Renal cortex interstitium (tissue), 11 donors: ENCODE results near the gene DRAP1. TPM values are rescaled to one million over a fixed set of nuclear protein-coding genes. Genes with fewer than 3 reads are reported as not detected.
A peak's percentile ranks its signal among the peaks of the same experiment; 100 is the strongest.

ENCODE experiments used
- DNase-seq, 11 donors: peaks; one replicate each; pipeline ENCODE4 v3.0.0-alpha.2; 2013; ENCODE audit warnings: low read depth in 9 of 11, low spot score in 4 of 11; ENCODE audit errors: extremely low read depth in 1 of 11
- polyA plus RNA-seq, 3 donors: library from polyadenylated mRNA; unstranded; fragments of 120-200 nt; gene quantifications; one replicate each; pipeline ENCODE4 v1.2.1, GENCODE V29; 2013; ENCODE audit not compliant: insufficient read length in 3 of 3

DRAP1 gene
- polyA plus RNA-seq, 3 donors = 73.3 to 109 (median 88.0) TPM

DNA sequence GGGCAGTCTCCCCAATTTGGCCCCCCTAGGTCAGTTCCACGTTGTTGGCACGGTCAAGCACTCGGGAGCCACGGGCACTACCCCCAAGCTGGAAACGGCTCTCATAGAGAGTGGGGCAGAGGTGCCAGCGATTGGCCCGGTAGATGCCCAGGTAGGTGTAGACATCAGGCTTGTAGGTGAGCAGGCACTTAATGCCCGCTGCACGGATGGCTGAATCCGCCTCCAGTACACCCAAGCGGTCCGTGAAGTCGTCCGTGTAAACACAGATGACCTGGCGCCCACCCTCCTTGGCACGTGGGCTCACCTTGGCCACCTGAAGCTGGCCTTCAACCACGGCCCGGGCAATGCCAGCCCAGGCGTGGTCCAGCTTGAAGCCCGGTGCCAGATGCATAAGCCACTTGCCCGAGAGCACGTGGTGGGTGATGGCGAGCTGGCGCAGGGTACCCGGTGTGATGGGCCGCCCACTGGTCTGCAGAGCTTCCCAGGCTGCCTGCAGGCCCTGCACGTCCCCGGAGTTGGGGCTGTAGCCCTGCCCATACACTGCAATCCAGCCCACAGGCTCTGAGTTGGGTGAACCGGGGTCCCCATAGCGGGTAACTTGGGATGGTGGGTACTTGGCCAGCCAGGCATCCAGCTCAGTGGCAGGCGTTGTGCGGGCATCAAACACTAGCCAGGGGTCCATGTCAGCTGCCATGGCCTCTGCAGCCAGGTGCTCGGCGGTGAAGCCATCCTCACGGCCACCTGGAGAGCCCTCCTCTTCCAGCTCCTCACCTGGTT is 1.6 kb upstream of the DRAP1 start:
- no peak for DNase-seq

DNA sequence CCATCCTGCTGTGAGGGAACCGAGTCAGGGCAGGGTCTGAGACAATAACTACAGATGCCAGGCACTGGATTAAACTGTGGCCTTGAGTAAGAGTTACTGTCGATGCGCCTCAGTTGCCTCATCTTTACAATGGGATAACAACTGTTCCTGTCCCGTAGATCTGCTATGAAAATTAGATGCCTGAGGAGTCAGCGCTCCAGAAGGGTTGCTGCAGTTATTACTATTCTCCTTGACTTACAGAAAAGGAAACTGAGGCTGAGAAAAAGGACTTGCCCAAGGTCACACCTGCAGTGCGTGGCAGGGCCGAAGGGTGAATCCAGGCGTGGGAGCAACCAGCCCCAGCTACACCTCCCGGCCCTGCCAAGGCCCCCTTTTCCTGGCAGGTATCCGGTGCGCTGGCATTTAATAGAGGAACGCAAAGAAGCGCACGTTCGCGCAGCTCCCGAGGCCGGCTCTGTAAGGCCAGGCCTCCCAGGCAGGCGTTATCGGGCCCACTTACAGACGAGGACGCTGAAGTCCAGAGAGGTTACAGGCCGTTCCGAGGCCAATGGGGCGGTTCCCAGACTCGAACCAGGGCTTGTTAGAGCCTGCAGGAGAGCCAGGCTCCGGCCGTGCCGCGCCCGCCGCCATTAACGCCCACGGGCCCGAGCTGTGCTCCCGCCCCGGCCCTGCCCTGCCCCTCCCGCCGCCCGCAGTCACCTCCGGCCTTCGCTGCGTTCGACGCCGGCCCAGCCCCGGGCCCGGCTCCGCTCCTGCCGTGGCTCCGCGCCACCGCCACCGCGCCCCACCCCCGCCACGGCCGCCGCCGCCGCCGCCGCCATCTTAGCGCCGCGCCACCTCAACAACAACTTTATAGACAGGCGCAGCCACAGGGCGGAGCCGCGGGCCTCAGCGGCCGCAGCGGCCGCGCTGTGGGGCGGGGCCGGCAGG is 750 bp upstream of the DRAP1 start, which contains the start of gene C11orf68:
Gene C11orf68, minus strand, starts transcription at position 852 of the 930 bp plus-strand sequence. Its CDS starts 31 bp downstream, at position 821.
- no peak for DNase-seq

DNA sequence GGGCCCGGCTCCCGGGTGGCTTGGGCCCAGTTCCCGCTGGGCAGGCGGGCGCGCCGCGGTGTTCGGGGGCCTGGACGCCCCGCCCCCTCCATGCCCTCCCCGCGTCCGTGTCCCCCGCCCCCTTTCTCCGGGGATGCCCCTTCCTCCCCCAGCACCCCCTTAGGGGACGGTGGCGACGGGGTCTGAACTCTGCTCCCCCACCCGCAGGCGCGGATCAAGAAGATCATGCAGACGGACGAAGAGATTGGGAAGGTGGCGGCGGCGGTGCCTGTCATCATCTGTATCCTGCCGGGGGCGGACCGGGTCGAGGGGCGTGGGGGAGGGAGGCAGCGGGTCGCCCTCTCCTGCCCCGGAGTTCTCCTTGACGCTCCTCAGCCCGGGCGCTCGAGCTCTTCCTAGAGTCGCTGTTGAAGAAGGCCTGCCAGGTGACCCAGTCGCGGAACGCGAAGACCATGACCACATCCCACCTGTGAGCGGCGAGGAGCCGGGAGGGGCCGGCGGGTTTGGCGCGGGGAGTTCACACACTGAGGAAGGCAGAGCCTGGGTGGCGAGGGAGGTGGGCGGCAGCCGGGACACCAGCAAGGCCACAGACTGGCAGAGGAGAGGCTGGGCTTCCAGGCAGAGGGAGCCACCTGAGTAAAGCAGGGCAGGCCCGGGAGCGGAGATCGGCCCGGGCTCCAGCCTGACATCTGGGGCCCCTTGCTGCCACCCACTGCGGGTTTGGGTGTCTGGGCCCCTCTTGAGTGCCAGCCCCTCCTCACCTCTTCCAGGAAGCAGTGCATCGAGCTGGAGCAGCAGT is 546 bp downstream of the DRAP1 start:
- peak in 1 of 11 donors; percentile 26 for DNase-seq

DNA sequence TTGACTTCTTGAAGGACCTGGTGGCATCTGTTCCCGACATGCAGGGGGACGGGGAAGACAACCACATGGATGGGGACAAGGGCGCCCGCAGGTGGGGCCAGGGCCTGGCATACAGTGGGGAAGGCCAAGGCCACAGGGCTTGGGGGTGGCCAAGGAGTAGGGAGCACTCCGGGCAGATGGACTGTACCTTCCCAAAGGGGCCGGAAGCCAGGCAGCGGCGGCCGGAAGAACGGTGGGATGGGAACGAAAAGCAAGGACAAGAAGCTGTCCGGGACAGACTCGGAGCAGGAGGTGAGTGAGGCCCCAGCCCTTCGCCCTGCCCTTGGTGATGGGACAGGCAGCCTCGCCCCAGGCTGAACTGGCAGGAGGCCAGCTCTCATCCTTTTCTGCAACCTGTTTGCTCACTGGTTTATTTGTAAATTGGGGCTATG is 1.2 kb downstream of the DRAP1 start:
- no peak for DNase-seq

DNA sequence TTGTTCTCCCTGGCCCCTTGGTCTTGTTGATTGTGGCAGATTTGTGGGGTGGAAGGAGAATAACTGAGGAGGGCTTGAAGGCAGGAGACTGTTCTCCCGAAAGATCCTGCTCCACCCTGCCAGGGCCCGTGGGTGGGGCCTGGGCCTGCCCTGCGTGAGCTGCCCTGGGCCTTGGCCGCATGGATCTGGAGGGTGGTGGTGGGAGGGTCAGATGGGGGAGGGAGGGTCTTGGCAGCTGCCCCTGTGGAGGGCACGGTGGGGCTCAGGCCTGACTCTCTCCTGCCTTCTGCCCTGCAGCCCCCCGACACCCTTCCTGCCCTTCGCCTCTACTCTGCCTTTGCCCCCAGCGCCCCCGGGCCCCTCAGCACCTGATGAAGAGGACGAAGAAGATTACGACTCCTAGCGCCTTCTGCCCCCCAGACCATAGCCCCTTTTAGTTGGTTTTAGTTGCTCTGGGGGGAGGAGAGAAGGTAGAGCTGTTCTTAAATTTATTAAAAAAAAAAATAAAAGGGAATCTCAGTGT is 1.9 kb downstream of the DRAP1 start:
- no peak for DNase-seq

DNA sequence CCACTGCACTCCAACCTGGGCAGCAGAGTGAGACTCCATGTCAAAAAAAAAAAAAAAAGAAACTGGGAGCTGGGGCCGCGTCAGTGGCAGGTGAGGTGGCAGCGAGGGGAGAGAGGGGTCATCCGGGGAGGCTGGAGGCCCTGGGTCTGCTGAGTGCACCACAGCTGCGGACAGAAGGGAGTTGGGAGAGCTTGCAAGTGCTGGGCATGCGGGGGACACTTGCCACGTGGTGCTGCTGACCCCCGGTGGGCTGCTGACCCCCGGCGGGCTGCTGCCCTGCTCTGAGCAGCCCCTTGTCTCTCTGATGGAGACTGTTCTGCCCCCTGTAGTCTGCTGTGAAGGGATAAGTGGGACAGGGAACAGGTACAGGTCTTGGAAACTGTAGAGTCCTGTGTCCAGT is 2.6 kb downstream of the DRAP1 start:
- DNase-seq = no peak

DNA sequence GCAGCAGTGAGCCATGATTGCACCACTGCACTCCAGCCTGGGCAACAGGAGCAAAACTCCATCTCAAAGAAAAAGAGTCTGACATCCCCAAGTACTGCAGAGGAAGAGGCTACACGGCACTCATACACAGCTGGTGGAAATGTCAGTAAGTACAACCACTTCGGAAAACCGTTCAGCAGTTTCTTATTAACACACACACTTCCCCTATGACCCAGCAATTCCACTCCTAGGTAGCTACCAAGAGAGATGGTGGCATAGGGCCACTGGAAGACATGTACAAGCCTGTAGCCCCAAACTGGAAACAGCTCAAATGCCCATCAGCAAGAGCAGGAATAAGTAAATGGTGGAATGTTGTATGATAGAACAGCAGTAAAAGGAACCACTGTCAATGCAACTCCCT is 3.3 kb downstream of the DRAP1 start:
- no peak for DNase-seq

DNA sequence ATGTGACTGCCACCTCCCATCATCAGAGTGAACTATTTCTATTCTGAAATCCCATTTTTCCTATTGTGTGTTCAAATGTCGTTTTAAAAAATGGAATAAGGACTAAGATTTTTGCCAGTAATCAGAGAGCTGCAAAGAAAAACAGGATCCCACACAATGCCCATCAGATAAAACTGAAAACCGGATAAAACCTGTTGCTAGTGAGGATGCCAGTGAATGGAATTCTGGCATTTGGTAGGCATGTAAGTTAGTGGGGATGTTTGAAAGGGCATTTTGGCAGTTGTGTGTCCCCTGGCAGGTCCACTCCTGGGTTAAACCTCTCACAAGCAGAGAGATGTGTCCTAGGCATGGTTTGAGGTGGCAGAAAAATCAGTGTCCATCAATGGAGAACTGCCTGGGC is 6.2 kb downstream of the DRAP1 start:
- no peak for DNase-seq

DNA sequence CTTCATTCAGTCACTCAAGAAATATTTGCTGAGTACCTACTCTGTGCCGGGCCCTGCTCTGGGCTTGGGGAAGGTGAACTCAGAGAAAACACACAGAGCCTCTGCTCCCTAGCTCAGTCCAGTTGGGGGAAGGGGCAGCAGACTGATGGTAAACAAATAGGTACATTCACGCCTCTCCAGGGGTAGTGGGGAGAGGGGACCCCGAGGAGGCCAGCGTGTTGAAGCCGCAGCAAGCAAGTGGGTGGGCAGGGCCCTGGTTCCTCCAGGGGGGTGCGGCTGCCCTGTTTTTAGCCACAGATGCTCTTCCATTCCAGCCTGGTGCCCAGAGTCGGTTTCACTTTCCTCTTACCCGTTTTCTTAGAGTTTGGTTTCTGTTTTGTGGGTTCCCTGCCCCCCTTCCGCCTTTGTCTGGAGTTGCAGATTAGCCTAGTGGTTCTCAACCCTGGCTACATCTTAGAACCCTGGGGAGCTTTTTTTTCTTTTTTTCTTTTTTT is 8.7 kb downstream of the DRAP1 start:
- no peak for DNase-seq

DNA sequence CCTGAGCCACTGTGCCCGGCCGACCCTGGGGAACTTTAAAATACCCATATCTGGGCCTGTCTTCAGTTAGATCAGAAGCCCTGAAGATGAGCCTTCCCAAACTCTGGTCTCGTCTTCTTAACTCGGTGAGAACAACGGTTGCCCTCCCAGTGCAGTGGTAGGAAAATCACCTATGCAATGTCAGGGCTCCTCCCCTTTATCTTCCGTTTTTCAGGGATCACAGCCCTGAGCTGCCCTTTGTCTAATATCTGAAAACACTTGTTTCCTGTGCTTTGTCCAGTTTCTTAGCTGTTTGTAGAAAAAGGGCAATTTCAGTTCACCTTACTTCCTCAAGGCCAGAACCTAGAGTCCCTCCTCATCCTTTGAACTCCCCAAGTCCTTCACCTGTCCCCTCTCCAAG is 9.4 kb downstream of the DRAP1 start:
- DNase-seq = no peak

DNA sequence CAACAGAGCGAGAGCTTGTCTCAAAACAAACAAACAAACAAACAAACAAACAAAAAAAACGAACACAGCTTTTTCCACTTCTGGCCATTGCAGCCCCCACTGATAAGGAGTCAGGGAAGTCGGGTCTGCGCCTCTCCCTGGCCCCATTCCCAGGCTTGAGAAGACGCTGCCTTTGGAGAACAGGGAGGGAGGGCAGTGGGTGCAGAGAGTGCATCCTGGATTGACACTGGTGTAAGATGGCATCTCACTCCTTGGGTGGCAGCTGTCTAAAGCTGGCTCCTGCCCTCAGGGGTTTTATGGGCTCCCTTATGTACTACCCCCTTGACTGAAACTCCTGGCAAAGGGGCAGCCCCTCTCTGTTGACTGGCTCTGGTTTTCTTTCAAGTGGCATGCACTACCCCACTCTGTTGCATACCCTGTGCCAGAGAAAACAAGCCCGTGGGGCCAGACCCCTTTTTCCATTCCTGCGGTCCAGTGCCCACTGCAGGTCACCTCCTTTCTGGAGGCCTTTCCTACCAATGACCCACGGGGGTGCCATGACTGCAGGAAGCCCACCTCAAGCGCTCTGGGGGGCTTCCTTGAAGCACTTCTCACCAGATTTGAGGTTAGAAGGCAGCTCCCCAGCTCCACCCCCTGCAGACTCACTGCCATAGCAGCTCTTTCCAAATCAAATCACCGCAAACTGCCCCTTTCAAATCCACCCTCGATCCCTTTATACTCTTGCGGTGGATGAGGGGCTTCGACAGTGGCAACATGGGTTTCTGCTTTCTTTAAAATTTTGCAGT is 12.7 kb downstream of the DRAP1 start:
- no peak for DNase-seq

DNA sequence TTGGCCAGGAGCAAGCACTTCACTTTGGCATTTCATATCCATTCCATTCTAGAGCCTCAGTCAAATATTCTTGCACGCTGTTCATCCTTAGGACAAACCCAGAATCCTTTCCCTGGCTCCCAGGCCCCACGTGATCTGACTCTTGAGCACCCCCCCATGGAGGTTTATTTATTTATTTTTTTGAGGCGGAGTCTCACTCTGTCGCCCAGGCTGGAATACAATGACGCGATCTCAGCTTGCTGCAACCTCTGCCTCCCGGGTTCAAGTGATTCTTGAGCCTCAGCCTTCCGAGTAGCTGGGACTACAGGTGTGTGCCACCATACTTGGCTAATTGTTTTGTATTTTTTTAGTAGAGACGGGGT is 13.3 kb downstream of the DRAP1 start:
- DNase-seq = no peak

DNA sequence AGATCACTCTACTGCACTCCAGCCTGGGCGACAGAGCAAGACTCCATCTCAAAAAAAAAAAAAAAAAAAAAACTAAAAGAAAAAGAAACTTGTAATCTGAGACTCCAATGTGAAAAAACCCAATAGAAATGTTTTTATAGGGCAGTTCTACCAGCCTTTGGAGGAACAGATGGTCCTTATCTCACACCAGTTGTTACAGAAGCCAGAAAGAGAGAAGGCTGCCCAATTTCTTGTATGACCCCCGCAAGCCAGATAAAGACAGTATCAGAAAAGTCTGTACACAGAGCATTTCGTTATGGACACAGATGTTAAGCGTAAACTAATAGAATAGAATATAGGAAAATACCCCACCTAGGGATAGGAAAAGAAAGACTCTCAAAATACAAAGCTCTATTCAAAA is 14.8 kb downstream of the DRAP1 start:
- DNase-seq = no peak

DNA sequence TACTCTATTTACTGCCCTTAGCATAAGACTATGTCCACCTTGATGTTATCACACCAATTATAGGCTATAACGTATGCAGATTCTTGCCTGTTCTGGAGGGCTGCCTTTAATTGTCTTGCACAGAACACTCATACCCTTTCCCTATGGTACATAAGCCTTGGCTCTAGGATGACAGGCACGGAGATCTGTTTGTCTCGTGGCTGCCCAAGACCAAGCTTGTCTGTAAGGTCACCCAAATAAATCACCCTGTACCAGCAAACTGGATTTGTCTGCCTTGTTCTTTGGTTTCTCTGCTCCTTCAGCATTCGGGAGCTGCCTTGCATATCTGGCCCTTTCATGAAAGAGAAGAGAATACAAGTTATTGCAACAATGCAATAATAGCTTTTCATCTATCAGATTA is 18.5 kb downstream of the DRAP1 start:
- DNase-seq = no peak

DNA sequence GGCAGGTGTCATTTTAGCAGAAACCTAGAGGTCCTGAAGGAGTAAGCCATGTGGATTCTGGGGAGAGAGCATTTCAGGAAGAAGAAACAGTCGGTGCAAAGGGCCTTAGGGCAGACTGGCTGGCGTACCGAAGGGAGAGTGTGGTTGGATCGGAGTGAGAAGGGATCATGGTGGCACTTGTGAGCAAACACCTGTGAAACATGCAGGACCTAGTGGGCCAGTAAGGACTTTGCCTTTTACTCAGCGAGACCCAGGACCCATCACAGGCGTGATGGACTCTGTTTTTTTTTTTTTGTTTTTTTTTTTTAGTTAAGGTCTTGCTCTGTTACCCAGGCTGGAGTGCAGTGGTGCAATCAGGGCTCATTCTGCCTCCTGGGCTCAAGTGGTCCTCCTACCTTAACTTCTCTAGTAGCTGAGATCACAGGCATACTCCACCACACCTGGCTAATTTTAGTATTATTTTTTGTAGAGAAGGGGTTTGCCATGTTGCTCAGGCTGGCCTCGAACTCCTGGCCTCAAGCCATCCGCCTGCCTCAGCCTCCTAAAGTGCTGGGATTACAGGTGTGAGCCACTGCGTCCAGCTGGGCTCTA is 22.6 kb downstream of the DRAP1 start:
- DNase-seq = no peak

DNA sequence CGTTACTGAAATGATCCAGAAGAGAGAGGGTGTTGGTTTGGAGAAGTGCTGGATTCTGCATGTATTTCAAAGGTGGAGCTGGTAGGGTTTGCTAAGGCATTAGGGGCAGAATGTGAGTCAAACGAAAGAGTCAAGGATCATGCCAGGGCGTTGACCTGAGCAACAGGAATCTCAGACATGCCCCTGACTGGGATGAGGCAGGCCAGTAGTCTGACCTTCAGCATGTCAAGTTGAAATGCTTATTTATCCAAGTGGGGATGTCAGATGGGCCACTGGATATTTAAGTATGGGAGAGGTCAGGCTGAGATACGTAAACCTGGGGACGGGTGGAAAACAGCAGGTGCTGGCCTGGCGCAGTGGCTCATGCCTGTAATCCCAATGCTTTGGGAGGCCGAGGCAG is 23.3 kb downstream of the DRAP1 start:
- DNase-seq = no peak

DNA sequence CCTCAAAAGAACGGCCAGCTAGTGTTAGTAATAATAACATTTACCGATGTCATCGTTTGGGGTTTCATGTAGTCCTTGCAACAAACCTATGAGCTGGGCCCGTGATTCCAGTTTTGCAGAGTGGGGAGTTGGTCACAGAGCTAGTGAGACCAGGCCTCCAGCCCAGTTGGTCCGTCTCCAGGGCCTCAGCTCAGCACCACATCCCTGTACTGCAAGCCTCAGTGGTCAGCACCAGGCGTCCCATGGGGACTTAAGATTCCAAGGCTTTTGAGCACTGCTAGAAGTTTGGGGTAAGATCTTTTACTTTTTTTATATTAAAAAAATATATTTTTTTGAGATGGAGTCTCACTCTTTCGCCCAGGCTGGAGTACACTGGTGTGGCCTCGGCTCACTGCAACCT is 25.0 kb downstream of the DRAP1 start:
- DNase-seq = no peak

DNA sequence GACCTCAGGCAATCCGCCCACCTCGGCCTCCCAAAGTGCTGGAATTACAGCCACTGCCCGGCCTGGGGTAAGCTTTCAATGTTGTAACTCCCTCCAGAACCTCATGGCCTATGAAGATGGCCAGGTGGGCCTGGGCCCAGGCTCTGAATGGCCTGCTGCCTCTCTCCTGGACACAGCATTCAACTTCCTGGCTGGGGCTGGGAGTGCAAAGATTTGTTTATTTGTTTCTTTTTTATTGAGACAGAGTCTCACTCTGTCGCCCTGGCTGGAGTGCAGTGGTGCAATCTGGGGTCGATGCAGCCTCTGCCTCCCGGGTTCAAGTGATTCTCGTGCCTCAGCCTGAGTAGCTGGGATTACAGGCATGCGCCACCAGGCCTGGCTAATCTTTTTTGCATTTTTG is 25.5 kb downstream of the DRAP1 start:
- DNase-seq = no peak
